SU-DHL-6 (cell line): Measurements from ENCODE around the gene LUM.

Experiments
- CTCF ChIP-seq: fragments of 200-600 bp; sonication (generic); IDR thresholded peaks from one replicate; pipeline ENCODE4 v1.5.1; 2017; ENCODE audit warnings: antibody characterized with exemption, mild to moderate bottlenecking, low read length, moderate library complexity; ENCODE audit not compliant: insufficient read depth, poor library complexity, severe bottlenecking
- EZH2phosphoT487 ChIP-seq: fragments of 200-600 bp; sonication (generic), shearing (Covaris generic); conservative IDR thresholded peaks from 2 replicates; pipeline ENCODE4 v1.6.1; 2018; ENCODE audit warnings: mild to moderate bottlenecking, antibody characterized with exemption, low read length, moderate library complexity, mixed read lengths

GRCh38 chr12:91073426-91073825 is 37.9 kb downstream of the LUM start:
- TF ChIP-seq CTCF (no peak), EZH2phosphoT487 (no peak)
